GM12892 (cell line): ENCODE measurements around the gene USP34.
"Not testable (repeated sequence)": the region's sequence is repeated elsewhere in the genome, so short reads cannot be mapped to it uniquely, and the experiment has no call there.

Source experiments
- POLR2A ChIP-seq: IDR thresholded peaks from 2 replicates; pipeline ENCODE4 v1.6.1; 2011; ENCODE audit warnings: low read depth, low read length, control low read depth
- POLR2AphosphoS5 ChIP-seq: IDR thresholded peaks from 2 replicates; pipeline ENCODE4 v1.6.1; 2011; ENCODE audit warnings: low read depth, low read length, control low read depth

GRCh38 chr2:61194646-61195045 is 276.2 kb downstream of the USP34 start:
- not testable (repeated sequence) for TF ChIP-seq POLR2A, POLR2AphosphoS5
